BLaER1 (cell line): Measurements from ENCODE around the gene CCDC178.
"Not testable (repeated sequence)": the region's sequence is repeated elsewhere in the genome, so short reads cannot be mapped to it uniquely, and the experiment has no call there.

ENCODE experiments used
- H3K27ac ChIP-seq: shearing (Covaris generic); formaldehyde crosslinking; 2 replicates; pipeline ENCODE4 v1.8.1; 2022
- H3K27me3 ChIP-seq: shearing (Covaris generic); formaldehyde crosslinking; 2 replicates; pipeline ENCODE4 v1.8.1; 2022
- H3K36me3 ChIP-seq: shearing (Covaris generic); formaldehyde crosslinking; 2 replicates; pipeline ENCODE4 v1.8.1; 2022
- H3K4me1 ChIP-seq: shearing (Covaris generic); formaldehyde crosslinking; 2 replicates; pipeline ENCODE4 v1.8.1; 2022
- H3K4me2 ChIP-seq: shearing (Covaris generic); formaldehyde crosslinking; 2 replicates; pipeline ENCODE4 v1.8.1; 2022
- H3K4me3 ChIP-seq: shearing (Covaris generic); formaldehyde crosslinking; 2 replicates; pipeline ENCODE4 v1.8.1; 2022
- H3K9ac ChIP-seq: shearing (Covaris generic); formaldehyde crosslinking; 2 replicates; pipeline ENCODE4 v1.8.1; 2022
- H3K9me3 ChIP-seq: shearing (Covaris generic); formaldehyde crosslinking; 2 replicates; pipeline ENCODE4 v1.8.1; 2022
- H4K20me1 ChIP-seq: shearing (Covaris generic); formaldehyde crosslinking; 2 replicates; pipeline ENCODE4 v1.8.1; 2022
- Cebpa-rat ChIP-seq: shearing (Covaris generic); IDR thresholded peaks from 2 replicates; pipeline ENCODE4 v1.8.1; 2022

Gene CCDC178

DNA sequence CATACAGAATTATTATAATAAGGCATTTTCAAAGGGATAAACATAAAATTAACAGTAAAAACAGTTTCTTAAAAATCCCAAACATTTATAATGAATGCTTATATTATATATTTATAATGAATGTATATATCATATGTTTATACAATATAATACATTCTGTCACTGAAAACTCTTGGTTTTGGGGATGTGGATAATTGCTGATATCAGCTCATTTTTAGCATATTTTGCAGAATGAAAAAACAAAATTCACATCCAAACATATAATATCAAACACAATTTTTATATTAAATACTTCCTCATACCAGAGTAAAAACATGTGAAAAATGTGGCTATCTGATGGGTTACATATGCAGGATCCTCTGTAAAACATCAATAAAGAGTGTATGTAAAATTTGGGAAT, 465.0 kb downstream of the CCDC178 start:
- Histone ChIP-seq H4K20me1 (no peaks in the 10 kb centered on the region), H3K36me3 (no peaks in the 10 kb centered on the region), H3K4me2 (peak overlapping the region; percentile 78), H3K27me3 (no peaks in the 10 kb centered on the region), H3K9me3 (peaks cover 8% of the 10 kb centered on the region), H3K4me3 (no peak overlapping the region), H3K27ac (peak overlapping the region; percentile 37; the same call in 1 of the 2 replicates), H3K4me1 (peaks cover 32% of the 10 kb centered on the region), H3K9ac (no peak overlapping the region)
- no peak for TF ChIP-seq Cebpa-rat

- Histone ChIP-seq H3K36me3 (no peaks in the 10 kb centered on the region), H3K27me3 (no peaks in the 10 kb centered on the region), H3K4me2 (peak overlapping the region; percentile 78), H3K4me1 (peaks cover 32% of the 10 kb centered on the region), H3K9me3 (peaks cover 8% of the 10 kb centered on the region), H4K20me1 (no peaks in the 10 kb centered on the region), H3K27ac (peak overlapping the region; percentile 37; the same call in 1 of the 2 replicates), H3K4me3 (no peak overlapping the region), H3K9ac (0 out of 2 replicates have a peak overlapping the region, but pooled peaks have one; percentile 12)
- no peak for TF ChIP-seq Cebpa-rat
Measured at GRCh38 chr18:32975163-32975436, 465.4 kb downstream of the CCDC178 start.

- Histone ChIP-seq H3K36me3 (no peaks in the 10 kb centered on the region), H3K27me3 (no peaks in the 10 kb centered on the region), H4K20me1 (no peaks in the 10 kb centered on the region), H3K9me3 (peaks cover 8% of the 10 kb centered on the region), H3K4me1 (peaks cover 32% of the 10 kb centered on the region), H3K9ac (0 out of 2 replicates have a peak overlapping the region, but pooled peaks have one; percentile 12), H3K4me2 (peak overlapping the region; percentile 78), H3K27ac (peak overlapping the region; percentile 37; the same call in 1 of the 2 replicates), H3K4me3 (no peak overlapping the region)
- TF ChIP-seq Cebpa-rat: no peak
Measured at GRCh38 chr18:32974421-32975162, 465.9 kb downstream of the CCDC178 start.

DNA sequence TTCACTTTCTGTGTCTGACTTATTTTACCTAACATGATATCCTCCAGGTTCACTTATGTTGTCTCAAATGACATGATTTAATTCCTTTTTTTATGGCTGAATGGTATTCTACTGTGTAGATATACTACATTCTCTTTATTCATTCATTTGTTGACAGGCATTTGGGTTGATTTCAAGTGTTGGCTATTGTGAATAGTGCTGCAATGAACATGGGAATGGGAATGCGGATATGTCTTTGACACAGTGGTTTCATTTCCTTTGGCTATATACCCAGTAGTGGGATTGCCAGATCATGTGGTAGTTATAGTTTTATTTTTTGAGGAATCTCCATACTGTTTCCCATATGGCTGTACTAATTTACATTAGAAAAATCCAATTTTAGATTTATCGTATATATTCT, 472.3 kb downstream of the CCDC178 start:
- Histone ChIP-seq H3K9me3 (no peaks in the 10 kb centered on the region), H3K27me3 (no peaks in the 10 kb centered on the region), H3K9ac (no peak overlapping the region), H4K20me1 (no peaks in the 10 kb centered on the region), H3K4me3 (no peak overlapping the region), H3K36me3 (no peaks in the 10 kb centered on the region), H3K27ac (no peak overlapping the region), H3K4me2 (no peak overlapping the region), H3K4me1 (peaks cover 1% of the 10 kb centered on the region; the same call in 1 of the 2 replicates)
- no peak for TF ChIP-seq Cebpa-rat

DNA sequence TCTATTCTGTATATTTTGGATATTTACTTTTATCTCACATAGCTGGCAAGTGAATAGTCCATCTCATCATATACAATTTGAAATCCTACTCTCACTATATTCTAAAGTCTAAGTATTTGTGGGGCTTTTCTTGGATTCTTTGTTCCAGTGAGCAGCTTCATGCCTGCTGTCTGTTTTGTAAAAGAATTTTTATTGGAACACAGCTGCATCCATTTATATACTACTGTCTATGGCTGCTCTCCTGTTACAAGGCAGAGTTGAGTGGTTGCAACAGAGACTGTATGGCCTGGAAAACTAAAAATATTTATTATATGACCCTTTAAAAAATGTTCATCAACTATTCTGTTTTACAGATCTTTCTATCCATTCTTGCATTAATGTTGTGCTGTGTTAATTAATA, 474.4 kb downstream of the CCDC178 start:
- no peaks in the 10 kb centered on the region for H3K9me3 ChIP-seq
- no peaks in the 10 kb centered on the region for H4K20me1 ChIP-seq
- no peaks in the 10 kb centered on the region for H3K36me3 ChIP-seq
- H3K4me3 ChIP-seq: no peak overlapping the region
- no peak overlapping the region for H3K9ac ChIP-seq
- TF ChIP-seq Cebpa-rat: no peak
- H3K27ac ChIP-seq: no peak overlapping the region
- no peaks in the 10 kb centered on the region for H3K27me3 ChIP-seq
- H3K4me2 ChIP-seq: no peak overlapping the region
- no peaks in the 10 kb centered on the region for H3K4me1 ChIP-seq

GRCh38 chr18:32961538-32961937, 479.0 kb downstream of the CCDC178 start:
- H3K4me2 ChIP-seq: no peak overlapping the region
- H4K20me1 ChIP-seq: no peaks in the 10 kb centered on the region
- no peak overlapping the region for H3K9ac ChIP-seq
- no peaks in the 10 kb centered on the region for H3K36me3 ChIP-seq
- H3K27me3 ChIP-seq: no peaks in the 10 kb centered on the region
- H3K4me3 ChIP-seq: no peak overlapping the region
- H3K27ac ChIP-seq: no peak overlapping the region
- no peaks in the 10 kb centered on the region for H3K9me3 ChIP-seq
- no peaks in the 10 kb centered on the region for H3K4me1 ChIP-seq
- TF ChIP-seq Cebpa-rat: no peak

DNA sequence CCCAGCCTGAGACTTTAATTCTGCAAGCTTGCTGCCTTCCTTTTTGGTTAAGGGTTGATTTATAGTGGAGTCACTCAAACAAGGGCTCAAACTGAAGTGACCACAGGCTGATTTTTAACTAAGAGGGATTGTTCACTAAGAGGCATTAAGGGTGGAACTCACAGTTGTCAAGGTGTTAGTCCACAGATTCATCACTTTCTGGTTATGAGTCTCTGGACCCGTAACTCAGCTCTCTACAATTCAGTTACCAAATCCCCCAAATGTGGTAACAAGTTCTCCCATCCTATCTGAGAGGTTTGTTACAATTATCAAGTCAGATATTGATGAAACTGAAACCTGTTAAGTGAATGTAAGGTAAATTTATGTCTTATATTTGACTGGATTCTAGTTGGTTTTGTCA, 481.8 kb downstream of the CCDC178 start:
- Histone ChIP-seq H4K20me1 (no peaks in the 10 kb centered on the region), H3K4me3 (no peak overlapping the region), H3K4me1 (no peaks in the 10 kb centered on the region), H3K9ac (no peak overlapping the region), H3K9me3 (no peaks in the 10 kb centered on the region), H3K27me3 (no peaks in the 10 kb centered on the region), H3K27ac (no peak overlapping the region), H3K4me2 (no peak overlapping the region), H3K36me3 (no peaks in the 10 kb centered on the region)
- no peak for TF ChIP-seq Cebpa-rat

GRCh38 chr18:32956591-32957315, 483.8 kb downstream of the CCDC178 start:
- no peaks in the 10 kb centered on the region for H3K4me1 ChIP-seq
- TF ChIP-seq Cebpa-rat: no peak

GRCh38 chr18:32952318-32952717, 488.2 kb downstream of the CCDC178 start:
- not testable (repeated sequence) for H3K9ac ChIP-seq, H4K20me1 ChIP-seq, H3K27me3 ChIP-seq, H3K27ac ChIP-seq, H3K4me3 ChIP-seq, H3K4me1 ChIP-seq, H3K36me3 ChIP-seq, H3K4me2 ChIP-seq
- peaks cover 12% of the 10 kb centered on the region for H3K9me3 ChIP-seq

More at GRCh38 chr18:32956591-32957315, 483.8 kb downstream of the CCDC178 start:
- Histone ChIP-seq H3K4me2 (no peak overlapping the region), H3K36me3 (no peaks in the 10 kb centered on the region), H3K27ac (no peak overlapping the region), H3K9ac (no peak overlapping the region), H3K4me3 (no peak overlapping the region), H4K20me1 (no peaks in the 10 kb centered on the region), H3K27me3 (no peaks in the 10 kb centered on the region), H3K9me3 (peaks cover 9% of the 10 kb centered on the region)

DNA sequence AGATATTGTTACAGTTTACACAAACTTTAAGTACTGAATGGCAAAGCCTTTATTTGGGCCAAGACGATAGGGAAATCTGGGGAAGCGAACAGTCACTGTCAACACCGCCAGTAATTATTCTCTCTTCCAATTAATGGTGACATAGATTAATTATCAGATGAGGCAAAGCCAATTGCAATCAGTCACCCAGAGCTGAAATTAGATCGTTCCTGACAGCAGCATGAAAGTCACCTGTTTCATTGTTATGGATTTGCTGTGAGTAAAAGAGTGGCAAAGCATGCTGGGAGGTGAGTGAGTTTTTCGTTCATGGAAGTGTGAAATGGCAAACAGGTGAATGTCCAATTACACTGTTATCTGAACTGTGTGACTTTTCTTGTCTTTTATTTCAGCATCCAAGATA, 502.9 kb downstream of the CCDC178 start:
- no peaks in the 10 kb centered on the region for H3K27me3 ChIP-seq
- H3K36me3 ChIP-seq: no peaks in the 10 kb centered on the region
- no peak overlapping the region for H3K4me3 ChIP-seq
- H3K9me3 ChIP-seq: no peaks in the 10 kb centered on the region
- H3K27ac ChIP-seq: no peak overlapping the region
- no peaks in the 10 kb centered on the region for H3K4me1 ChIP-seq
- TF ChIP-seq Cebpa-rat: no peak
- H3K9ac ChIP-seq: no peak overlapping the region
- H3K4me2 ChIP-seq: no peak overlapping the region
- H4K20me1 ChIP-seq: no peaks in the 10 kb centered on the region
